ENCODE data around the gene TMEM218.
"Not testable (repeated sequence)": the region's sequence is repeated elsewhere in the genome, so short reads cannot be mapped to it uniquely, and the experiment has no call there.

The TMEM218 gene

GRCh38 chr11:125057693-125058016 lies 53.8 kb downstream of the TMEM218 start:
- in situ Hi-C loops (cut with MboI; ENCODE audit: low sequenced_read_pairs): no loop called here

DNA sequence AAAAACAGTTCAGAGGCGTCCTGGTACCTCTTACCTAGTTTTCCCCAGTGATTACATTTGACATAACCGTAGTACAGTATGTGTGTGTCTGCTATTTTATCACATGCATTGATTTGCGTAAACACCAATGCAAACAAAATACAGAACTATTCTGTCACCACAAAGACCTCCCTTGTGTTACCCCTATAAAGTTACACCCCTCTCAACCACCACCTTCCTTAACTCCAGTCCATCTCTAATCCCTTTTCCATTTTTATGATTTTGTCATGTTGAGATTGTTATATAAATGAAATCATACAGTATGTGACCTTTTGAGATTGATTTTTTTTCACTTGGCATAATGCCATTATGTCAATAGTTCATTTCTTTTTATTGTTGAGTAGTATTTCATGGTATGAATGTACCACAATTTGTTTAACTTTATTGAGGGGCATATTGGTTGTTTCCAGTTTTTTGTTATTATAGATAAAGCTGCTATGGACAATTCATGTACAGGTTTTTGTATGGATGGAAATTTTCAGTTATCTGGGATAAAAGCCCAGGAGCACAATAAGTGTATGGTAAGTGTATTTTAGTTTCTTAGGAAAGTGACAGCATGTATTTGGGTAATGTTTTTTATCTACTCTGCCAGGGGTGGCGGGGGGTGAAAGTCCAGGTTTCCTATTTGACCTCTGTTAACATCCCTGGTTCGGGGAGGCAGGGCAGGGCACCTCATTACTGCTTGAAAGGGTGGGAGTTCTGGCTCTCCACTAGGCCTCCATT lies 54.3 kb downstream of the TMEM218 start:
- in situ Hi-C loops (cut with MboI; ENCODE audit: low sequenced_read_pairs): no loop called here

- in situ Hi-C loops (cut with MboI; ENCODE audit: low sequenced_read_pairs): not testable (repeated sequence)
Observed at GRCh38 chr11:125056111-125056510, 55.3 kb downstream of the TMEM218 start.

GRCh38 chr11:125055107-125055715 lies 56.2 kb downstream of the TMEM218 start:
- in situ Hi-C loops (cut with MboI; ENCODE audit: low sequenced_read_pairs): no loop called here

- in situ Hi-C loops (cut with MboI; ENCODE audit: low sequenced_read_pairs): no loop called here
Observed at GRCh38 chr11:125053167-125053566, 58.3 kb downstream of the TMEM218 start.

DNA sequence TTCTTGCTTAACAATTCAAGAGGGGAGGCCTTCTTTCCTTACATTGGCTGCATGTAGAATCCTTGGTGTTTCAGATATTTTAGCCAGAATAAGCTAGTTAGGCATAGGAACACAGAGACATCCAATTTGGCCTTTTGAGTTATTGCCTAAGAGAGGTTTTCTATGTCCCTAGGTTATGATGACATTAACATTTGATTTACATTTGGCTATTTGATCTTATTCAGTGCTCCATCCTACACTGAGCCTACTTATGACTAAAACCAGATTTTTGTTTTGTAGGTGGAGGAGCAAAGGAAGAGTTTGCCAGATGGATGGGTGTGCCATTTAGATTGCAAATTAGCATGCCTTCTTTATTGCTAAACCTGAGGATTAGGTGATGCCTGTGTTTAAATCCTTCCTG lies 59.4 kb downstream of the TMEM218 start:
- in situ Hi-C loops (cut with MboI; ENCODE audit: low sequenced_read_pairs): no loop called here

- in situ Hi-C loops (cut with MboI; ENCODE audit: low sequenced_read_pairs): no loop called here
Observed at GRCh38 chr11:125049164-125049792, 62.1 kb downstream of the TMEM218 start.
